IMR-90 (cell line): ENCODE measurements around the gene FRMD4B. TPM values are rescaled to one million over a fixed set of nuclear protein-coding genes. Genes with fewer than 3 reads are reported as not detected.

Experiments
- ATAC-seq: fragments of 200-7000 bp; cut with Tn5 transposase; 2 replicates; pipeline ENCODE4 v1.9.1; 2020; ENCODE audit warnings: low read depth, mild to moderate bottlenecking, moderate library complexity
- BruUV-seq: library from RNA; stranded (reverse); fragments of 400-500 nt; replicated peaks from 2 replicates; lab custom pipeline; 2021; lab: Mats Ljungman, UMichigan
- CTCF ChIA-PET: fragments of 300-600 bp; formaldehyde crosslinking; extraction: SDS; loops from one replicate; lab custom pipeline; 2021; ENCODE audit warnings: antibody characterized with exemption; lab: Yijun Ruan, JAX
- POLR2A ChIA-PET: fragments of 300-600 bp; sonication (Branson Sonifier 250); formaldehyde crosslinking; loops from one replicate; lab custom pipeline; 2022; ENCODE audit warnings: antibody characterized with exemption; ENCODE audit not compliant: unreplicated experiment; lab: Charles Lee
- DNase-seq: peaks from one replicate; pipeline ENCODE4 v3.0.0; 2013
- H2AFZ ChIP-seq: replicated peaks from 2 replicates; pipeline ENCODE3; 2013; ENCODE audit warnings: low read length, mild to moderate bottlenecking; ENCODE audit not compliant: poor library complexity
- H2AK5ac ChIP-seq: 2 replicates; pipeline ENCODE4 v1.6.1; 2013; ENCODE audit warnings: low read depth, low read length, inconsistent platforms
- H2AK9ac ChIP-seq: replicated peaks from 2 replicates; pipeline ENCODE3; 2013; ENCODE audit warnings: mild to moderate bottlenecking, low read depth, low read length, moderate library complexity; ENCODE audit not compliant: poor library complexity
- H2BK120ac ChIP-seq: 2 replicates; pipeline ENCODE4 v1.6.1; 2013; ENCODE audit warnings: low read depth, low read length, inconsistent platforms
- H2BK15ac ChIP-seq: 3 replicates; pipeline ENCODE4 v1.6.1; 2013; ENCODE audit warnings: low read depth, low read length, inconsistent platforms
- H2BK20ac ChIP-seq: 2 replicates; pipeline ENCODE4 v1.6.1; 2013; ENCODE audit warnings: low read depth, mild to moderate bottlenecking, inconsistent platforms, low read length, moderate library complexity
- H2BK5ac ChIP-seq: 2 replicates; pipeline ENCODE4 v1.6.1; 2013; ENCODE audit warnings: mild to moderate bottlenecking, low read depth, low read length, inconsistent platforms; ENCODE audit not compliant: poor library complexity, severe bottlenecking
- H3K14ac ChIP-seq: replicated peaks from 2 replicates; pipeline ENCODE4 v1.6.1; 2013; ENCODE audit warnings: low read depth, low read length, inconsistent platforms
- H3K18ac ChIP-seq: 2 replicates; pipeline ENCODE4 v1.6.1; 2013; ENCODE audit warnings: low read depth, low read length, control low read depth
- H3K23ac ChIP-seq: 2 replicates; pipeline ENCODE4 v1.6.1; 2013; ENCODE audit warnings: low read depth, low read length, inconsistent platforms
- H3K27ac ChIP-seq: 2 replicates; pipeline ENCODE4 v1.5.1; 2013; ENCODE audit warnings: mild to moderate bottlenecking, control low read depth, low read length; ENCODE audit not compliant: insufficient read depth
- H3K27me3 ChIP-seq: 2 replicates; pipeline ENCODE4 v1.6.1; 2013; ENCODE audit warnings: low read length; ENCODE audit not compliant: control insufficient read depth, insufficient read depth
- H3K36me3 ChIP-seq: 2 replicates; pipeline ENCODE4 v1.6.1; 2013; ENCODE audit warnings: low read length, mixed read lengths; ENCODE audit not compliant: control insufficient read depth, insufficient read depth
- H3K4ac ChIP-seq: 2 replicates; pipeline ENCODE4 v1.6.1; 2013; ENCODE audit warnings: low read depth, low read length, inconsistent platforms
- H3K4me1 ChIP-seq: 2 replicates; pipeline ENCODE4 v1.6.1; 2013; ENCODE audit warnings: low read length, mixed read lengths; ENCODE audit not compliant: control insufficient read depth, insufficient read depth
- H3K4me2 ChIP-seq: 2 replicates; pipeline ENCODE4 v1.6.1; 2013; ENCODE audit warnings: low read depth, mild to moderate bottlenecking, control low read depth, low read length, moderate library complexity
- H3K4me3 ChIP-seq: 2 replicates; pipeline ENCODE4 v1.5.1; 2013; ENCODE audit warnings: low read depth, mild to moderate bottlenecking, control low read depth, low read length, moderate library complexity; ENCODE audit not compliant: insufficient read depth
- H3K56ac ChIP-seq: 2 replicates; pipeline ENCODE4 v1.6.1; 2013; ENCODE audit warnings: low read length, inconsistent platforms; ENCODE audit not compliant: insufficient read depth; ENCODE audit errors: extremely low read depth
- H3K79me1 ChIP-seq, 2 experiments: 2 replicates each; pipeline ENCODE4 v1.6.1; 2013; ENCODE audit warnings: low read length in 2 of 2, inconsistent platforms in 1 of 2, low read depth in 1 of 2
- H3K9ac ChIP-seq: 2 replicates; pipeline ENCODE4 v1.6.1; 2013; ENCODE audit warnings: low read depth, low read length, control low read depth
- H3K9me1 ChIP-seq: 2 replicates; pipeline ENCODE4 v1.6.1; 2013; ENCODE audit warnings: low read length, inconsistent platforms; ENCODE audit not compliant: insufficient read depth
- H3K9me3 ChIP-seq: 2 replicates; pipeline ENCODE4 v1.6.1; 2013; ENCODE audit warnings: low read length; ENCODE audit not compliant: control insufficient read depth, insufficient read depth
- H4K20me1 ChIP-seq: 2 replicates; pipeline ENCODE4 v1.6.1; 2013; ENCODE audit warnings: low read length, inconsistent platforms; ENCODE audit not compliant: insufficient read depth
- H4K5ac ChIP-seq: 2 replicates; pipeline ENCODE4 v1.6.1; 2013; ENCODE audit warnings: mild to moderate bottlenecking, low read depth, low read length, control low read depth
- H4K8ac ChIP-seq, 2 experiments: 2 replicates each; pipeline ENCODE4 v1.6.1; 2013; ENCODE audit warnings: low read depth in 2 of 2, low read length in 2 of 2, control low read depth in 1 of 2, inconsistent platforms in 1 of 2
- H4K91ac ChIP-seq: 2 replicates; pipeline ENCODE4 v1.6.1; 2013; ENCODE audit warnings: low read depth, low read length, inconsistent platforms; ENCODE audit not compliant: insufficient read depth
- BHLHE40 ChIP-seq: fragments of 150-350 bp; IDR thresholded peaks from 2 replicates; pipeline ENCODE4 v1.6.1; 2016; ENCODE audit warnings: mild to moderate bottlenecking, low read depth, low read length
- CEBPB ChIP-seq: IDR thresholded peaks from 2 replicates; pipeline ENCODE4 v1.6.1; 2012; ENCODE audit warnings: low read depth, low read length, improper control_type of control experiment
- CHD1 ChIP-seq: IDR thresholded peaks from 2 replicates; pipeline ENCODE4 v1.6.1; 2012; ENCODE audit warnings: low read depth, low read length, improper control_type of control experiment
- FOS ChIP-seq: fragments of 150-350 bp; IDR thresholded peaks from 2 replicates; pipeline ENCODE4 v1.6.1; 2016; ENCODE audit warnings: low read depth, low read length
- MAFK ChIP-seq: IDR thresholded peaks from 2 replicates; pipeline ENCODE4 v1.6.1; 2012; ENCODE audit warnings: low read depth, low read length, improper control_type of control experiment
- MAZ ChIP-seq: IDR thresholded peaks from 2 replicates; pipeline ENCODE4 v1.6.1; 2012; ENCODE audit warnings: low read depth, mild to moderate bottlenecking, low read length, improper control_type of control experiment, moderate library complexity, borderline replicate concordance
- MXI1 ChIP-seq: IDR thresholded peaks from 2 replicates; pipeline ENCODE4 v1.6.1; 2012; ENCODE audit warnings: low read depth, mild to moderate bottlenecking, low read length, moderate library complexity, borderline replicate concordance
- NFE2L2 ChIP-seq: fragments of 150-350 bp; IDR thresholded peaks from 2 replicates; pipeline ENCODE4 v1.6.1; 2016; ENCODE audit warnings: low read depth, mild to moderate bottlenecking, low read length
- POLR2A ChIP-seq: IDR thresholded peaks from 2 replicates; pipeline ENCODE4 v1.6.1; 2012; ENCODE audit warnings: mild to moderate bottlenecking, low read depth, low read length
- RAD21 ChIP-seq: IDR thresholded peaks from 2 replicates; pipeline ENCODE4 v1.6.1; 2012; ENCODE audit warnings: low read length, improper control_type of control experiment
- RCOR1 ChIP-seq: IDR thresholded peaks from 2 replicates; pipeline ENCODE4 v1.6.1; 2012; ENCODE audit warnings: mild to moderate bottlenecking, low read length, improper control_type of control experiment; ENCODE audit not compliant: insufficient replicate concordance
- RFX5 ChIP-seq: IDR thresholded peaks from 2 replicates; pipeline ENCODE4 v1.8.0; 2012; ENCODE audit warnings: low read depth, mild to moderate bottlenecking, low read length, moderate library complexity
- SMC3 ChIP-seq: fragments of 150-350 bp; IDR thresholded peaks from 2 replicates; pipeline ENCODE4 v1.6.1; 2016; ENCODE audit warnings: low read depth, mild to moderate bottlenecking, antibody characterized with exemption, low read length, moderate library complexity
- USF2 ChIP-seq: fragments of 150-350 bp; IDR thresholded peaks from 2 replicates; pipeline ENCODE4 v1.6.1; 2017; ENCODE audit warnings: mild to moderate bottlenecking, antibody characterized with exemption, low read length, low read depth
- WGBS, 2 experiments: methylation state at CpG; one replicate each; pipeline versions ENCODE4 v1.1.5 to v1.1.7; 2013; ENCODE audit warnings: missing lambda C conversion rate in 2 of 2; ENCODE audit not compliant: insufficient read length in 1 of 2; ENCODE audit errors: extremely low coverage in 2 of 2; 5-methylcytosine and 5-hydroxymethylcytosine counted together
- dilution Hi-C: fragments of 300-500 bp; cut with HindIII; formaldehyde crosslinking; loops from one replicate; pipeline ENCODE4 v1.14.3; 2018; ENCODE audit warnings: low sequenced_read_pairs; ENCODE audit not compliant: unreplicated experiment
- in situ Hi-C: fragments of 300-500 bp; cut with MboI; formaldehyde crosslinking; loops from 3 replicates; pipeline ENCODE4 v1.14.3; 2019; ENCODE audit warnings: low sequenced_read_pairs, inconsistent platforms, mixed read lengths
- intact Hi-C: fragments of 100-400 bp; cut with micrococcal nuclease; formaldehyde crosslinking; loops from 2 replicates; pipeline ENCODE4 v1.10.0; 2022
- polyA plus RNA-seq, 3 experiments: library from polyadenylated mRNA; depleted of rRNA; stranded (reverse); fragments of >200 nt; gene quantifications; 2 replicates each; pipeline ENCODE4 v1.2.3, GENCODE V29; 2012; ENCODE audit warnings: low replicate concordance in 1 of 3
- total RNA-seq: library from RNA; depleted of rRNA; stranded (reverse); fragments of >200 nt; gene quantifications from 2 replicates; pipeline ENCODE4 v1.2.3, GENCODE V29; 2012
- TF ChIP-seq, protein P1 (sequence below): fragments of 150-350 bp; IDR thresholded peaks from 2 replicates; pipeline ENCODE4 v1.6.1; 2016; ENCODE audit warnings: low read depth, mild to moderate bottlenecking, low read length, moderate library complexity, borderline replicate concordance
- TF ChIP-seq, protein P2 (sequence below): conservative IDR thresholded peaks from 2 replicates; pipeline ENCODE4 v1.5.1; 2012; ENCODE audit warnings: mild to moderate bottlenecking, low read depth, low read length, improper control_type of control experiment

The FRMD4B gene
- total and polyA plus RNA-seq, 2 of the 4 experiments (the other 2 are of a cell fraction), result 0.14 to 0.36 TPM

- no peaks in the 10 kb centered on the region for H3K9me3 ChIP-seq
- H4K20me1 ChIP-seq, result no peaks in the 10 kb centered on the region
- WGBS, 2 experiments, result no CpG with 5 or more reads among the region's 4 CpGs
- no peak overlapping the region for H3K4me2 ChIP-seq
- TF ChIP-seq CHD1 (no peak), NFE2L2 (no peak), POLR2A (no peak), RCOR1 (no peak), USF2 (no peak), MXI1 (no peak), BHLHE40 (no peak), SMC3 (no peak), RFX5 (no peak), RAD21 (no peak), MAFK (no peak), FOS (no peak), CEBPB (no peak), MAZ (no peak)
- TF ChIP-seq, protein P1, sequence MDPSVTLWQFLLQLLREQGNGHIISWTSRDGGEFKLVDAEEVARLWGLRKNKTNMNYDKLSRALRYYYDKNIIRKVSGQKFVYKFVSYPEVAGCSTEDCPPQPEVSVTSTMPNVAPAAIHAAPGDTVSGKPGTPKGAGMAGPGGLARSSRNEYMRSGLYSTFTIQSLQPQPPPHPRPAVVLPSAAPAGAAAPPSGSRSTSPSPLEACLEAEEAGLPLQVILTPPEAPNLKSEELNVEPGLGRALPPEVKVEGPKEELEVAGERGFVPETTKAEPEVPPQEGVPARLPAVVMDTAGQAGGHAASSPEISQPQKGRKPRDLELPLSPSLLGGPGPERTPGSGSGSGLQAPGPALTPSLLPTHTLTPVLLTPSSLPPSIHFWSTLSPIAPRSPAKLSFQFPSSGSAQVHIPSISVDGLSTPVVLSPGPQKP, result no peak
- TF ChIP-seq, protein P2, sequence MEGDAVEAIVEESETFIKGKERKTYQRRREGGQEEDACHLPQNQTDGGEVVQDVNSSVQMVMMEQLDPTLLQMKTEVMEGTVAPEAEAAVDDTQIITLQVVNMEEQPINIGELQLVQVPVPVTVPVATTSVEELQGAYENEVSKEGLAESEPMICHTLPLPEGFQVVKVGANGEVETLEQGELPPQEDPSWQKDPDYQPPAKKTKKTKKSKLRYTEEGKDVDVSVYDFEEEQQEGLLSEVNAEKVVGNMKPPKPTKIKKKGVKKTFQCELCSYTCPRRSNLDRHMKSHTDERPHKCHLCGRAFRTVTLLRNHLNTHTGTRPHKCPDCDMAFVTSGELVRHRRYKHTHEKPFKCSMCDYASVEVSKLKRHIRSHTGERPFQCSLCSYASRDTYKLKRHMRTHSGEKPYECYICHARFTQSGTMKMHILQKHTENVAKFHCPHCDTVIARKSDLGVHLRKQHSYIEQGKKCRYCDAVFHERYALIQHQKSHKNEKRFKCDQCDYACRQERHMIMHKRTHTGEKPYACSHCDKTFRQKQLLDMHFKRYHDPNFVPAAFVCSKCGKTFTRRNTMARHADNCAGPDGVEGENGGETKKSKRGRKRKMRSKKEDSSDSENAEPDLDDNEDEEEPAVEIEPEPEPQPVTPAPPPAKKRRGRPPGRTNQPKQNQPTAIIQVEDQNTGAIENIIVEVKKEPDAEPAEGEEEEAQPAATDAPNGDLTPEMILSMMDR, result no peak
- no peak overlapping the region for H2AK9ac ChIP-seq
- H3K79me1 ChIP-seq, result no peaks in the 10 kb centered on the region
- H2BK20ac ChIP-seq, result no peak overlapping the region
- no peak overlapping the region for H3K23ac ChIP-seq
- no peak for DNase-seq
- no peak for ATAC-seq
- no peak overlapping the region for H3K9ac ChIP-seq
- H3K4me1 ChIP-seq, result no peaks in the 10 kb centered on the region
- no peaks in the 10 kb centered on the region for H3K9me1 ChIP-seq
- CTCF ChIA-PET, result no interaction called here
- no peak overlapping the region for H2BK15ac ChIP-seq
- H4K91ac ChIP-seq, result no peak overlapping the region
- no peak overlapping the region for H4K5ac ChIP-seq
- H3K18ac ChIP-seq, result no peak overlapping the region
- no peak overlapping the region for H2AK5ac ChIP-seq
- intact Hi-C loops, result no loop called here
- BruUV-seq, result no TSS peak
- H3K4me3 ChIP-seq, result no peak overlapping the region
- H3K4ac ChIP-seq, result no peak overlapping the region
- dilution Hi-C loops, result no loop called here
- no peaks in the 10 kb centered on the region for H3K27me3 ChIP-seq
- no peak overlapping the region for H2BK120ac ChIP-seq
- H3K14ac ChIP-seq, result no peak overlapping the region
- H4K8ac ChIP-seq, result no peak overlapping the region
- no peak overlapping the region for H2BK5ac ChIP-seq
- no peaks in the 10 kb centered on the region for H3K36me3 ChIP-seq
- POLR2A ChIA-PET, result no interaction called here
- in situ Hi-C loops, result no loop called here
- no peak overlapping the region for H3K27ac ChIP-seq
- H2AFZ ChIP-seq, result no peak overlapping the region
- H3K56ac ChIP-seq, result no peak overlapping the region
Observed at GRCh38 chr3:69338911-69339310, 47.0 kb downstream of the FRMD4B start.
